ENCODE results near the gene SMG1. TPM values are rescaled to one million over a fixed set of nuclear protein-coding genes. Genes with fewer than 3 reads are reported as not detected.
"Not testable (repeated sequence)": the region's sequence is repeated elsewhere in the genome, so short reads cannot be mapped to it uniquely, and the experiment has no call there.

SMG1 gene
- polyA plus RNA-seq, 4 donors, result 39.4 to 80.1 (median 62.9) TPM

GRCh38 chr16:18802767-18803343 is 123.4 kb downstream of the SMG1 start:
- no peak for DNase-seq (ENCODE audit: low read depth in 4 of 4, low spot score in 2 of 4)

- DNase-seq (ENCODE audit: low read depth in 4 of 4, low spot score in 2 of 4), result peak; percentile 86 to 98 (median 96)
Observed at GRCh38 chr16:18801145-18801972, 124.8 kb downstream of the SMG1 start, which contains the start of gene ARL6IP1. Gene ARL6IP1 (minus strand): TSS chr16:18801549. CDS start chr16:18801466, 83 bp downstream.

GRCh38 chr16:18800775-18801144 is 125.4 kb downstream of the SMG1 start:
- DNase-seq (ENCODE audit: low read depth in 4 of 4, low spot score in 2 of 4), result no peak

- DNase-seq (ENCODE audit: low read depth in 4 of 4, low spot score in 2 of 4), result peak in 1 of 4 donors; percentile 11
Observed at GRCh38 chr16:18800293-18800692, 125.9 kb downstream of the SMG1 start.

GRCh38 chr16:18799500-18799899 is 126.7 kb downstream of the SMG1 start:
- no peak for DNase-seq (ENCODE audit: low read depth in 4 of 4, low spot score in 2 of 4)

GRCh38 chr16:18797746-18798145 is 128.5 kb downstream of the SMG1 start:
- no peak for DNase-seq (ENCODE audit: low read depth in 4 of 4, low spot score in 2 of 4)

- no peak for DNase-seq (ENCODE audit: low read depth in 4 of 4, low spot score in 2 of 4)
Observed at GRCh38 chr16:18796377-18796776, 129.8 kb downstream of the SMG1 start.

GRCh38 chr16:18792836-18793433 is 133.3 kb downstream of the SMG1 start:
- DNase-seq (ENCODE audit: low read depth in 4 of 4, low spot score in 2 of 4), result no peak

GRCh38 chr16:18789850-18790706 is 136.1 kb downstream of the SMG1 start, which contains the start of gene RPS15A:
Gene RPS15A (minus strand): TSS chr16:18790334. CDS start chr16:18789113, 1,221 bp downstream.
- DNase-seq (ENCODE audit: low read depth in 4 of 4, low spot score in 2 of 4), result peak; percentile 92 to 97 (median 92)

GRCh38 chr16:18789515-18789849 is 136.7 kb downstream of the SMG1 start:
- DNase-seq (ENCODE audit: low read depth in 4 of 4, low spot score in 2 of 4), result no peak

- DNase-seq (ENCODE audit: low read depth in 4 of 4, low spot score in 2 of 4), result no peak
Observed at GRCh38 chr16:18788828-18789514, 137.2 kb downstream of the SMG1 start.

GRCh38 chr16:18784917-18785623 is 141.1 kb downstream of the SMG1 start:
- no peak for DNase-seq (ENCODE audit: low read depth in 4 of 4, low spot score in 2 of 4)

GRCh38 chr16:18783430-18784341 is 142.5 kb downstream of the SMG1 start:
- DNase-seq (ENCODE audit: low read depth in 4 of 4, low spot score in 2 of 4), result no peak

- DNase-seq (ENCODE audit: low read depth in 4 of 4, low spot score in 2 of 4), result no peak
Observed at GRCh38 chr16:18782697-18783429, 143.3 kb downstream of the SMG1 start.

- DNase-seq (ENCODE audit: low read depth in 4 of 4, low spot score in 2 of 4), result not testable (repeated sequence)
Observed at GRCh38 chr16:18781232-18781631, 145.0 kb downstream of the SMG1 start.

GRCh38 chr16:18780460-18781026 is 145.7 kb downstream of the SMG1 start:
- not testable (repeated sequence) for DNase-seq (ENCODE audit: low read depth in 4 of 4, low spot score in 2 of 4)

GRCh38 chr16:18777664-18778063 is 148.5 kb downstream of the SMG1 start:
- DNase-seq (ENCODE audit: low read depth in 4 of 4, low spot score in 2 of 4), result not testable (repeated sequence)

All from left renal cortex interstitium (tissue), 4 donors.